Activated CD4-positive, alpha-beta T cell treated with anti-CD3 and anti-CD28 coated beads for 48 hours (primary cell): ENCODE measurements around the gene CALCOCO2.
"Not testable (repeated sequence)": the region's sequence is repeated elsewhere in the genome, so short reads cannot be mapped to it uniquely, and the experiment has no call there.

Experiments
- DNase-seq: peaks from one replicate; pipeline ENCODE4 v3.0.0-alpha.2; 2020

CALCOCO2 gene, protein sequence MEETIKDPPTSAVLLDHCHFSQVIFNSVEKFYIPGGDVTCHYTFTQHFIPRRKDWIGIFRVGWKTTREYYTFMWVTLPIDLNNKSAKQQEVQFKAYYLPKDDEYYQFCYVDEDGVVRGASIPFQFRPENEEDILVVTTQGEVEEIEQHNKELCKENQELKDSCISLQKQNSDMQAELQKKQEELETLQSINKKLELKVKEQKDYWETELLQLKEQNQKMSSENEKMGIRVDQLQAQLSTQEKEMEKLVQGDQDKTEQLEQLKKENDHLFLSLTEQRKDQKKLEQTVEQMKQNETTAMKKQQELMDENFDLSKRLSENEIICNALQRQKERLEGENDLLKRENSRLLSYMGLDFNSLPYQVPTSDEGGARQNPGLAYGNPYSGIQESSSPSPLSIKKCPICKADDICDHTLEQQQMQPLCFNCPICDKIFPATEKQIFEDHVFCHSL

DNA sequence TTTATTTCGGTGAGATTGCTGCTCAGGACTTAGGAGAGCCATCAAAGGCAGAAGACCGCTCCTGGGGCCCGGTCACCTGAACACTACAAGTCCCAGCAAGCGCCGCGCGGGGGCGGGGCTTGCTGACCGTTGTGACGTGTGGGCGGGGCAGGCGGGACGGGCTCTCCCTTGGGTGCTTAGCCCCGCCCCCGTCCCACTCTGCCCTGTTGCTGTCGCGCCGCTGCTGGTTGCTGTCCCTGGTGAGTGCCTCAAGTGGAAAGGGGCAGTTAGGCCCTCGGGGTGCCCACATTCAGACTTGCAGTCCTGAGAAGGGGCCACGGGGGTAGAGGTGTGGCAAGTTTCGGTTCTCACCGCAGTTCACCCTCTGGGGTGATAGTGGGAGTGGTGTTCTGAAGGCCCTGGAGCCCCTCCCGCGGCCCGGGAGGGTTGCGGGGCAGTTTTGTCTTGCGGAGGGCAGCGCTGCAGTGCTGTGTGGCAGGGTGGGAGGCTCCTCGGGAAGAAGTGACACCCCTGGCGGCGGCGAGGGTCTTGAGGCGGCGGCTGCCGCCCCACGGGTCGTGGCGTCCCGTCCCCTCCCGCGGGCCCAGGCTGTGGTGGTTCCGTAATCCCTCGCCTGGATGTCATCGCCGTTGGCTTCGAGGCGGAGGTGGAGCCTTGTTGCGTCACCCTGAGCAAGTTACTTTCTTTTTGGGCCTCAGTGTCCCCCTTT is at the start of gene CALCOCO2:
CALCOCO2 (plus strand) TSS at position 196 of the 709 bp plus-strand sequence. CDS start 10,673 bp downstream, outside the sequence.
- peak; percentile 93 for DNase-seq

DNA sequence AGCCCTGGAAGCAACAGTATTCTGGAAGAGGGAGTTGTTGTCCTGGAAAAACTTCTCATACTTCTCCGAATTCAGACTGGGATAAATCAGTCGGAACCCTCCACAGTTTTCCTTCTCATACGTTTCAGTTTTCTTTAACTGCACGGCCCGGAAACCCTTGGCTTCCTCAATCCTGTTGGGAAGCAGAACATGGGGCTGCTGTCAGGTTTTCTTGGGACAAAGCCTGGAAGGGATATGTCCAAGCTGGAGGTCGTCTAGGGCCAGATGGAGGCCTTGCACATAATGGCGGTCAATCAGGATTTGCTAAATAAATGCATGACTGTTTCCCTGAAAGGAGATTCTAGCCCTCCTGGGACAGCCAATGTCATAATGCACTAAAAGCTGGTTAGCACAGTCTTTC is 43.0 kb upstream of the CALCOCO2 start:
- no peak for DNase-seq

DNA sequence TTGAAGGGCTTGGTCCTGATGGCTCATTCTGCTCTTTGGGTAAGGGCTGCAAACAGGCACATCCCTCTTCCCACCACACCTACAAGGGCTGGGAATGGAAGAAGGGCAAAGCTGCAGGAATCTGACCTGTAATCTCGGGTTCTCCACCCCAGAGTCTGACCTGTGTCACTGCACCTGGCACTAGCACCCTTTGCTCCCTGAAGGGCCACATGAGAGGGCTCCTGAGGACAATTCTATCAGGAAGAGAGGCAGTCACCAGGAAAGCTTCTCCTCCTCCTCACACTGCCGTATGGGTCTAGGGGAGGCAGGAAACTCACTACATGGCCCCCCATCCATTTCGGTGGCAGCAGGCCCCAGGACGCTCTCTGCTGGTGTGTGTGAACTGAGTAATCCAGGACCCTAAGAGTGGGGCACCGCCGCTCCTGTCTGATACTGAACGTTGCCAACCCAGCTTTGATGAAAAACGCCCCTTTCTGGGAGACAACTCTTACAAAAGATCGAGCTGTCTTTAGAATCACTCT is 40.2 kb upstream of the CALCOCO2 start:
- DNase-seq = no peak

DNA sequence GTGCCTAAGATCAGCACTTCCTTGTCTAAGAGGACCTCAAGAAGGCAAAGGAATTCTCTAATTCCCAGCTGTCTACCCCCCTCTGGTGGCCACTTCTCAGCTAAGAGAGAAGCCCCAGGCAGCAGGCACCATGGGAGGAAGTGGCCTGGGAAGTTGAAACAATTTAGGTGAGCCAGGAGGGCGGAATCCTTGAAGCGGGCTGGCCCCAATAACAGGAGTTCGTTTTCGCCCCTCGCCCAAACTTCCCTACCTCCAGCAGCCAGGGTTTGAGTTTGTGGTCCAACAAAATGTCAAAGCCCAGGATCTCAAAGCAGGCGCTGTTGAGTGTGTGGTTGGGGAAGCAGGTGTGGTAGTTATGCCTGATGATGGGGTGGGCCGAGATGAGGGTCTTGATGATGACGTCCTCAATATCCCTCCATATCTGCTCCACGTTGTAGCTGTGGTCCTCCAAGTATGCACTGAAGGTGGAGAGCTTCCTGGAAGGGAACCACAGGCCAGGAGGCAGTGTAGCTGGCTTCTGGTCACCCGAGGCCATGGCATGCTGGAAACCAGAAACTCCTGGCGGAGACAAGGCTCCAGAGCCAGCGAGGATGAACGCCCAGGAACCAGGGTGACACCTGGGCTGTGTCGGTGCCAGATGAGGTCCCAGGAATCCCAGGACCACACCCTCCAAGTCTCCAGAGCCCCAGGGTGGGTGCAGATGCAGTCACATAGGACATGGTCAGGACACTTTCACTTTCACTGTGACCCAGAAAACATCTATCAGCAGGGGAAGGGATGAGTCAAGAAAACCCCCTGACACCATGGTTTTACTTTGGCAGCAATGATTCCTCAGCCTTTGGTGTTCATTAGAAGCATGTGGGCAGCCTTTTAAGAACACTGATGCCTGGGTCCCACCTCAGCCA is 39.5 kb upstream of the CALCOCO2 start:
- DNase-seq = peak; percentile 29

DNA sequence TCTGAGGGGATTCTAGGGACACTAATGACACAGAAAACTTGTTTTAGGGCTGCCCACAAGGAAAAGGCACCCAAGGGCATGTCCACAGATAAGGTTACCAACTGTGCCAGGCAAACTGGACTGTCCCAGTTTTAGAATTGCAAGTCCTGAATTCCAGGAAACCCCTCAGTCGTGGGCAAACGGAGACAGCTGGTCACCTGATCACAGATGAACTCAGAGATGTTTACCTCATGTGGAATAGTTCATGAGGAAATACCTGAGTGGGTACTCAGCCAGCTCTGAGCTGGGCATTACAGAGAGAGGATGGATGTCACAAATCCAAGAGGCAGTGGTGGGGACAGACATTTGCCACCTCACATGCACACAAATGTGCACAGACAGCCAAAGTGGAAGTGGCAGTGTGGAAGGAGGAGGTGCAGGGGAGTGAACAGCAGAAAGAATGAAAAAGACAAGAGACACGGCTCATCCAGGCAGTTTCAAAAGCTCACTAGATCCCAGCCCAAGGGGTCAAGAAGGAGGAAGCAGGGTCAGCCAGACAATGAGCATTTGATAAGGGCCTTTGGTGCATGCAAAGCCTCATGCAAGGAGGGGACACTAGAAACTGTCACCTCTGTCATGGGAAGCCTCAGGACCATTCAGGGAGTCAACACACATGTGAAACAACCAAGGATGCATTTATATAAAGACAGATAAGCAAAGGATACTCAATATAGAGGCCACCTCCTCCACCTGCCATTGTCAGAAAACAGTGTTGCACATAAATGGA is 38.6 kb upstream of the CALCOCO2 start:
- DNase-seq = no peak

DNA sequence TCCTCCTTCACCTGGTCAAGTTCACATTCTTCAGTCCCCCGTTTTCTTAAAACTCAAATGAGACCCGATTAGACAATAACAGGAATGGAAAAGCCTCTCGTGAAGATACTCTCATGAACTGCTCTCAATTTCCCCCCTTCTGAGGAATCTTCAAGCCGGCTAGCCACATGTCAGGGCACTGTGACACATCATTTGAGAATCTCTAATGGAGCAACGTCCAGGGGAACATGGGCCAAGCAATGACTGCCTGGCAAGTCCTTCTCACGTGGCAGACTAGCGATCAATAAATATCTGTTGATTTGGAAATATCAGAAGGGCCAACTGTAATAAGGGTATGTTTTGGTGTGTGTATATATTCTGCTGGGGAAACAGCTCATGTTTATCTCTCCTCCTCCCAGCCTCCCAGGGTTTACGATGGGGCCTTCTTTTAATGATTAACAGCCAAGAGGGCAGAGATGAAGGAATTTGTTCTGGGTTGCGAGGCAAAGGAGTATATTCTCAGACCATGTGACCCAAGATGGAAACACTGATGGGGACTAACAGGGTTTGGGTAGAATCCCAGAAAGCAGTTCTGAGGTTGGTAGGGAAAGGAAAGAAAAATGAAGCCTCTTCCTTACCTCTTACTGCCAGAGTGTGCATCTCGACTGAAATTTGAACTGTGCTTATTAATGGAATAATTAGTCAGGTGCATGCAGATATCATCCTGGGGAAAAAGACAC is 35.2 kb upstream of the CALCOCO2 start:
- no peak for DNase-seq

DNA sequence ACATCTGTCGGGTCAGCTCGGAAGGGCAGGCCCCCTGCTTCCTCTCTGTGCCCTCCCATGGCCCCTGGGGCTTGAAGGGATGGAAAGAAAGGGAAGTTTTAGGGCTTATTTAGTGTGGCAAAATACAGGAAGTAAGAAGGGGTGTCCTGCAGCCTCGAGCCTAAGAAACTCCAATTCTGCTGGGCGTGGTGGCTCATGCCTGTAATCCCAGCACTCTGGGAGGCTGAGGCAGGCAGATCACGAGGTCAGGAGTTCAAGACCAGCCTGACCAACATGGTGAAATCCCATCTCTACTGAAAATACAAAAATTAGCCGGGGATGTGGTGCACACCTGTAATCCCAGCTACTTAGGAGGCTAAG is 34.7 kb upstream of the CALCOCO2 start:
- not testable (repeated sequence) for DNase-seq

DNA sequence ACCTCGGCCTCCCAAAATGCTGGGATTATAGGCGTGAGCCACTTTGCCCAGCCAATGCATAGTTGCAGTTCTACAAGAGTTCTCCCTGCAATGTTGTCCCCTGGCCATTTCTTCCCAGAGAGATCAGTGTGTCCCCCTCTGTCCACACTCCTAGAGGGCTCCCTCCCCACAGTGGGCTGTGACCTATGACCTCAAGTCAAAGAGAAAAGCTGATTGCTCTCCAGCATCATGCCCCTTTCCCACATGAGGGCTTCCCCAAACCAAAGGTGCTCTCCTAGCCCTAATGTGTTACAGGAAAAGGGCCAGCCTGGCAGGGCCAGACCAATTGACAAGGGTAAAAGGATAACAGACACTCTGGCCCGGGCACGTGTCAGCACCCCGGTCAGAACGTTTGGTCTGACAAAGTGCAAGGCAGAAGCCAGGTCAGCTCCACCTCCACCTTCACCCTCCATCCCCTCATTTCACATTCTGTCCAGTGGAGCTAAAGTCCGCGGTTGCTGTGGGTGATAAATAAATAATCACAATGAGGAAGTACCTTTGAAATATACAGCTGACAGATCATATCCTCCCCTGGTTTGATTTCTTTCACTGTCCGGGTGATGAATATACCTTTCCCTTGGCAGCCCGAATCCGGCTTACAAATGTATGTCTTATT is 31.6 kb upstream of the CALCOCO2 start:
- no peak for DNase-seq

DNA sequence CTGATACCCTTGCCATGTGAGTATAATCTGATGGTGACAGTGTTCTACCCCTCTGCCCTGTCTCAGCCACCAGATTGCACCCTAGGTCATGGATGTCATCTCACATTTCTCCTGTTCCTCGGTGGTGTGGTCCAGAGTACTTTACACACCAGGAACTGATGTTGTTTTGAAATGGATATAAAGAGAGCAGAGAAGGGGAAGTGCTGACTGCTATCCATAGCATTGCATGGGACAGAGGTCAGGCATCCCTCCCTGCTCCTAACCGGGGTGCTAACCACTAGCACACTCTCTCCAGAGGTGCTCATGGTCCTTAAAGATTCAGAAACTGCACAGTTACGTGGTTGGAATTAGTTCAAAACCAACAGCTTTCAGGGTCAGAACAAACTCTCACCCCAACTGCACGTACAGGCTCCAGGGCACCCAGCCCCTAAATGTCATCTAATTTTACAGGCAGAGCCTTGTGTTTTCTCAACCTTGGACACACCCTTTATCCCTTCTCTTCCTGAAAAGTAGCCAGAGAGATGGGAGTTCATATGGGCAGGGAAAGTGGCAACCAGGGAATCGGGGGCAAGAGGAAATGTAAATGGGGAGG is 30.1 kb upstream of the CALCOCO2 start:
- no peak for DNase-seq

DNA sequence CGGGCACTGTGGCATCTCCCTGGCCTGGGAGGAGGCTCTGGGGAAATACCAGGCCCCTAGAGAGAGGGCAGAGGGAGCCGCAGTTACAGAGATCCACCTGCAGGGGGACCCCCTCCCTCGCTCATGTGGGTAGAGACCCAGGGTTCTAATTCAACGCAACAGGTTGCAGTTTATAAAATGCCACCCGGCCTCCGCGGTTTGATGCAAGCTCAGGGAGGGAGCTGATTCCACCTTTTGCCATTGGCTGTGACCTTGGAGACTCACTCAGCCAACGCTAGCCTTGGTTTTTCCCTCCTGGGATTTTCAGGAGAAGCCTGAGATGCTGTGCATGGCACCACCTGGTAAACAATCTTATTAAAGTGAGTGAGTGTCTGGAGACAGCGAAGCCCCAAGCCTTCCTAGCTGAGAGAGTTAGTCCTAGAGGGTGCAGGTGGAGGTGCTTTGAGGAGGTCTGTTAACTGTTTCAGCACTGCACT is 25.9 kb upstream of the CALCOCO2 start:
- peak; percentile 81 for DNase-seq

DNA sequence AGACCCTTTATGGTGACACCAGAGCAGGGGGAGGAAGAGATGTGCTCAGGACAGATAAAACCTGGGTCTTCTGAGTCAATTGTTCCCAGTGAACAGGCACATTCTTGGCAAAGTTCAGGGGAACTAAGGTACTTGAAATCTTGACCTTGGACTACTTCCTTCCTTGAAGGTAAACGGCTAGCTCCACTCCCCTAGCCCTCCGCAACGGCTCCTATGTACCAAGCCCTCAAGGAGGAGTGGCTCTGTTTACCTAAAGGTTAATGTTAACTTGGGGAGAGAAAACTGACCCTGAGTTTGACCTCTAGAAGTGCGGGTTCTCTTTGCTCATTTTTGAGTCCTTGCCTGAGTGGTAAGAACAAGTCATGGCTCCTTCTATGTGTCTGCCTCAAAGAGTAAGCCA is 21.7 kb upstream of the CALCOCO2 start:
- DNase-seq = no peak

DNA sequence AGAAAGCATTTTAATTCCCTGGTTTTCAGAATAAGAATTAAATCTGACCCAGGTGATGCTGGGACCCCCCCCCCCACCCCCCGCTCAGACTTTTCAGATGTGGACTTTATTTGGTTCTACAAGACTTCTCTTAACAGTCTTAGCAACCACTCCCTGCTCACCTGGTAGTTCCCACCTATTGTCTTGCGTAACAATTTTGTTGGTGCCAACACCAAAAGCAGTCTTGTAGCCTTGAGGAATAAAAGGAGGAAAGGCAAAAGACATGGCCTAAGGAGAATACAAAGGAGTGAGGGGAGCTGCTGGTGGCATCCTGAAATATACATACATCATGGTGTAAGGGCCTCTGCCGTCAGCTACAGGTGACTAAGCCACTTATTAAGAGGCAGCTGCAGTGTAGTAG is 18.8 kb upstream of the CALCOCO2 start:
- no peak for DNase-seq

DNA sequence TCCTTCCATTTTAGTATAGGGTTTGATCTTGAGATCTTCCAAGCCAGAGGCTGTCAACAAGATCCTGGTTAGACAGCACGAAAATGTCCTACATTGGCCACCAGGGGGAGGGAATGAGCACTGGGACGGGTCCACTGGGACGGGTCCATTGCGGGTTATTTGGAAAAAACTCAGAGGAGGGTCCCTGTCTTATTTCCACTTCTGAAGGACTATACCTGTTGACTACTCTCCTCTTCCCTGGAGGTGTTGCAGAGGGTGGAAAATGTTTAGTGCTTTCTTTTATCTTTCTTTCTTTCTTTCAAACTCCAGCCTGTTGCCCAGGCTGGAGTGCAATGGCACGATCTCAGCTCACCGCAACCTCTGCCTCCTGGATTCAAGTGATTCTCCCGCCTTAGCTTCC is 16.3 kb upstream of the CALCOCO2 start:
- peak; percentile 70 for DNase-seq

DNA sequence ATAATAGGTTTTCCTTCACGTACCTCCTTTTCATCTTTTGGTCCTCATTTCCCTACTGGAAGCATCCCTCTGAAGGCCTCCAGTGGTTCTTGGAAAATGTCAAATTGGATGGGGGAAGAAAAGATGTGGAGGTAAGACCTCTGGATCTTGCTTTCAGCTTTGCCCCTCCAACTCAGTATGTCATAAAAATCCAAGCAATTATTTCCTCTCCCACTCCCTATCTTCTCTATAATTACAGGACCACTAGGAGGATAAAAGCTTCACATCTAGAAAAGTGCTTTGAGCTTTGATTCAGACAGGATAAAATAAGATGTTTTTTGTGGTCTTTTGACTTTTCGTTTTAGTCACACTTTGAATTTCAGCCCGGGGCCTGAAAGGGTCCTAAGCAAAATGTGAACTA is 15.5 kb upstream of the CALCOCO2 start:
- DNase-seq = no peak

DNA sequence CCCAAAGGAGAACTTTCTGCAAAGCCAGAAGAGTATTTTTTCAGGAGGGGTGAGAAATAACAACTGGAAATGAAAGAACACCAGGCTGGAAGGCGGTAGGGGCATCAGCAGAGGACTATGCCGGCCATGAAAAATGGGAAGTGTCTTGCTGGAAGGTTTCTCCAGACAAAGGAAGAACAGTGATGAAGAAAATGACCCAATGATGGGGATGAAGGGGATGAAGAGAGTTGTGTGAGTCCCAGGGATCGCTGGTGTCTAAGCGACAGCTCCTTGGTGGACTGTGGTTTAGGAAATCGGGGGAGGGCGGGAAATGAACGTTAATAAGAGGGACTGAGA is 14.4 kb upstream of the CALCOCO2 start:
- no peak for DNase-seq

DNA sequence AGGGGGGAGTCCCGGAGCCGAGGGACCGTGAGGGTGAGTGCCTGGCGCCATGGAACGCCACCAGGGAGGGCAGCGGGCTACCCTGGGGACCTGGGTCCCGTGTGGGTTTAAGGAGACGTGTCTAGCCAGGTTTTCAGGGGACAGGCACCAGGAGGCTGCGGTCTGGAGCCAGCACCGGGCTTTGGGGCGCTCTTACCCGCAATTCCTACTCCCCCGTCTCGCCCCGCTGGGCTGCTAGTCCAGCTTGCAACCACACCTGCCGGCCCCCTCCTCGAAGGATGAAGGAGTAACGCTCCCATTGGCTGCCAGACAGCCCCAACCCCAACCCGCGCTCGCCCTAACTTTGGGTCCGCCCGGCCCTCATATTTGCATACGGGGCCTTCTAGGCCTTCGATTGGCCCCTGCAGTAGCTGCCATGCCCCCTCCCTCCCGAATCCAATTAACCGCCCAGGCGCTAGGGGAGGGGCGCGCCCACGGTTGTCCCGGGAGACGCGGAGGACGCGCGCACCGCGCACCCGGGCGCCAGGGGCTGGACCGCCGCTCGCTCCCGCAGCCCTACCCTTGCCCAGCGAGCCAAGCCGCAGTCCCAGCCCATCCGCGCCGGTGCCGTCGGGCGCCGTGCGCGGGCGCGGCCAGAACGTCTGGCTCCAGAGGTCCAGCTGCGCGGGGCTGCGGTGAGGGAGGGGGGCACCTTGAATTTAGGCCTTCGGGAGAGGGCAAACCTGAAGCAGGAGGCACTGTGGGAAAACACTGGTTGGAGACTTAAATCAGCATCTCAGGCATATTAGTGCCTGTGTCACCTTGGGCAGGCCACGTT is 13.9 kb upstream of the CALCOCO2 start, which contains the start of gene TTLL6:
TTLL6 (minus strand) TSS at position 456 of the 817 bp plus-strand sequence; CDS start at position 299, 157 bp downstream.
- peak; percentile 75 for DNase-seq

DNA sequence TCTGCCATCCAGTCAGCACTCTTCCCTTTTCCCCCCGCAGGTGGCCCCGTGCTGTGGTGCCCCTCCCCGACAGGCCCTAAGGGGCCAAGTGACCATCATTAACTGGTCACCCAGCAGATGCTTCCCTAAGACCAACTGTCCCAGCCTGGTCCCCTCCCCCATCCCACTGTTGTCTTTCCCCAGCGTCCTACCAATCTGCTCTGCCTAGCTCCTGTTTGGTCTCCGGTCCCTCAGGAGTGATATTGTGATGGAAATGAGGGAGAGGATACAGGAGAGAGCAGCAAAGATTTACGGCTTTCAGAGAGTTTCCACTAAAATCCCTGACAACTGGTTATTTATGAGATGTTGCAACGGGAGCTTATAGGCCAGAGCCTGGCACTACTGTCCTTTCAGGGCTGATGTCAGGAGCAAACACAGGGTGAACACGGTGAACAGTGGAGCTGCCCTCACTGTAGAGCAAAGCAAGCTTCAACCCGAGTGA is 12.4 kb upstream of the CALCOCO2 start:
- no peak for DNase-seq

DNA sequence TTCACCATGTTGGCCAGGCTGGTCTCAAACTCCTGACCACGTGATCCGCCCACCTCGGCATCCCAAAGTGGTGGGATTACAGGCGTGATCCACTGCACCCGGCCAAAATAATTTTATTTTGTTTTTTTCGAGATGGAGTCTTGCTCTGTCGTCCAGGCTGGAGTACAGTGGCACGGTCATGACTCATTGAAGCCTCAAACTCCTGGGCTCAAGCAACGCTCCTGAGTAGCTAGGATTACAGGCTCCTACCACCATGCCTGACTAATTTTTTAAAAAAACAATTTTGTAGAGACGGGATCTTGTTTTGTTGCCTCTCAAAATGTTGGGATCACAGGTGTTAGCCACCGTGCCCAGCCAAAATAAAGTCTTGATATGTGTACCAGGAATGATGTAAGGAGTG is 11.4 kb upstream of the CALCOCO2 start:
- DNase-seq = no peak

DNA sequence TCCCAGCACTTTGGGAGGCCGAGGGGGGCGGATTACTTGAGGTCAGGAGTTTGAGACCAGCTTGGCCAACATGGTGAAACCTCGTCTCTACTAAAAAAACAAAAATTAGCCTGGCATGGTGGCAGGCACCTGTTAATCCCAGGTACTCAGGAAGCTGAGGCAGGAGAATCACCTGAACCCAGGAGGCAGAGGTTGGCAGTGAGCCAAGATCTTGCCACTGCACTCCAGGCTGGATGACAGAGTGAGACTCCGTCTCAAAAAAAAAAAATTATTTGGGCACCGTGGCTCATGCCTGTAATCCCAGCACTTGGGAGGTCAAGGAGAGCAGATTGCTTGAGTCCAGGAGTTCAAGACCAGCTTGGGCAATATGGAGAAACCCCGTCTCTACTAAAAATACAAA is 9.9 kb upstream of the CALCOCO2 start:
- not testable (repeated sequence) for DNase-seq
